Dedifferentiated amniotic fluid mesenchymal stem cell (primary cell): Measurements from ENCODE around the gene DYNC1I1.
A peak's percentile ranks its signal among the peaks of the same experiment; 100 is the strongest.
"Not testable (repeated sequence)": the region's sequence is repeated elsewhere in the genome, so short reads cannot be mapped to it uniquely, and the experiment has no call there.

ENCODE experiments used
- DNase-seq: peaks from one replicate; pipeline ENCODE4 v3.0.0-alpha.2; 2016; ENCODE audit errors: extremely low spot score

Gene DYNC1I1

GRCh38 chr7:95908499-95908898, 136.1 kb downstream of the DYNC1I1 start:
- DNase-seq: no peak

GRCh38 chr7:95910341-95910740, 138.0 kb downstream of the DYNC1I1 start:
- no peak for DNase-seq

- DNase-seq: no peak
Measured at GRCh38 chr7:95915731-95916130, 143.4 kb downstream of the DYNC1I1 start.

- peak; percentile 81 for DNase-seq
Measured at GRCh38 chr7:95916573-95917297, 144.4 kb downstream of the DYNC1I1 start.

- no peak for DNase-seq
Measured at GRCh38 chr7:95917634-95918033, 145.3 kb downstream of the DYNC1I1 start.

GRCh38 chr7:95919556-95919955, 147.2 kb downstream of the DYNC1I1 start:
- no peak for DNase-seq

GRCh38 chr7:95921543-95921942, 149.2 kb downstream of the DYNC1I1 start:
- DNase-seq: no peak

- DNase-seq: no peak
Measured at GRCh38 chr7:95922191-95922590, 149.8 kb downstream of the DYNC1I1 start.

- DNase-seq: no peak
Measured at GRCh38 chr7:95925236-95925635, 152.9 kb downstream of the DYNC1I1 start.

- no peak for DNase-seq
Measured at GRCh38 chr7:95925971-95926370, 153.6 kb downstream of the DYNC1I1 start.

GRCh38 chr7:95927756-95928155, 155.4 kb downstream of the DYNC1I1 start:
- DNase-seq: no peak

- no peak for DNase-seq
Measured at GRCh38 chr7:95929710-95930280, 157.4 kb downstream of the DYNC1I1 start.

- DNase-seq: no peak
Measured at GRCh38 chr7:95931460-95932232, 159.3 kb downstream of the DYNC1I1 start.

- DNase-seq: no peak
Measured at GRCh38 chr7:95933618-95934017, 161.3 kb downstream of the DYNC1I1 start.

- DNase-seq: not testable (repeated sequence)
Measured at GRCh38 chr7:95944867-95945266, 172.5 kb downstream of the DYNC1I1 start.

- no peak for DNase-seq
Measured at GRCh38 chr7:95950698-95951097, 178.3 kb downstream of the DYNC1I1 start.

- DNase-seq: no peak
Measured at GRCh38 chr7:95951531-95951930, 179.2 kb downstream of the DYNC1I1 start.

GRCh38 chr7:95951997-95952795, 179.8 kb downstream of the DYNC1I1 start:
- DNase-seq: no peak

- no peak for DNase-seq
Measured at GRCh38 chr7:95952851-95953250, 180.5 kb downstream of the DYNC1I1 start.

- DNase-seq: no peak
Measured at GRCh38 chr7:95955748-95956147, 183.4 kb downstream of the DYNC1I1 start.

GRCh38 chr7:95957510-95957909, 185.2 kb downstream of the DYNC1I1 start:
- DNase-seq: no peak

- DNase-seq: no peak
Measured at GRCh38 chr7:95960706-95961244, 188.4 kb downstream of the DYNC1I1 start.
